Hepatic stellate cell (primary cell): ENCODE measurements around the gene ARID3A.
A peak's percentile ranks its signal among the peaks of the same experiment; 100 is the strongest.

ENCODE experiments used
- DNase-seq: peaks from one replicate; pipeline ENCODE4 v3.0.0; 2011; ENCODE audit warnings: low spot score

The ARID3A gene

DNA sequence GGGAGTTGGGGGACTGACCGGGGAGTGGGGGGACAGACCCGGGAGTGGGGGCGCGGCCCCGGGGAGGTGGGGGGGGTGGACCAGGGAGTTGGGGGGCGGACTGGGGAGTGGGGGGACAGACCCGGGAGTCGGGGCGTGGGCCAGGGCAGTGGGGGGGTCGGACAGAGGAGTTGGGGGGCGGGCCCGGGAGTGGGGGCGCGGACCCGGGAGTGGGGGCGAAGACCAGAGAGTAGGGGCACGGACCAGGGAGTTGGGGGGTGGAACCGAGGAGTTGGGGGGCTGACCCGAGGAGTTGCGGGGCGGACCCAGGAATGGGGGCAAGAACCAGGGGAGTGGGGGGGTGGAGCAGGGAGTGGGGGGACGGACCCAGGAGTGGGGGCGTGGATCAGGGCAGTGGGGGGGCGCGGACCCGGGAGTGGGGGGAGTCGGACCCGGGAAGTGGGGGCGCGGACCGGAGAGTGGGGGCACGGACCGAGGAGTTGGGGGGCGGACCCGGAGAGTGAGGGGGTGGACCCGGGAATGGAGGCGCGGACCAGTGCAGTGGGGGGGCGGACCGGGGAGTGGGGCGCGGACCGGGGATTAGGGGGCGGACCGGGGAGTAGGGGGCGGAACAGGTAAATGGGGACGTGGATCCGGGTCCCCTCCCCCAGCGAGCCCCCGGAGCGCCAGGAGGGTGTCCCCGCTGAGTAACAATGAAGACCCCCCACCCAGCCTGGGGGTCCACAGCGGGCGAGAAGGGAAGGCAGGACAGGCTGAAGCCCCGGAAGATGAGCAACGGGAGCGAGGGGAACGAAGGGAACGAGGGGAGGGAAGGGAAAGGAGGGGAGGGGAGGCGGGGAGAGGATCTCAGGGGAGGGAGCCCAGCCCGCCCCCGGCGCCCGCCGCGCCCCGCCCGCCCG lies 13.4 kb upstream of the ARID3A start:
- DNase-seq = no peak

DNA sequence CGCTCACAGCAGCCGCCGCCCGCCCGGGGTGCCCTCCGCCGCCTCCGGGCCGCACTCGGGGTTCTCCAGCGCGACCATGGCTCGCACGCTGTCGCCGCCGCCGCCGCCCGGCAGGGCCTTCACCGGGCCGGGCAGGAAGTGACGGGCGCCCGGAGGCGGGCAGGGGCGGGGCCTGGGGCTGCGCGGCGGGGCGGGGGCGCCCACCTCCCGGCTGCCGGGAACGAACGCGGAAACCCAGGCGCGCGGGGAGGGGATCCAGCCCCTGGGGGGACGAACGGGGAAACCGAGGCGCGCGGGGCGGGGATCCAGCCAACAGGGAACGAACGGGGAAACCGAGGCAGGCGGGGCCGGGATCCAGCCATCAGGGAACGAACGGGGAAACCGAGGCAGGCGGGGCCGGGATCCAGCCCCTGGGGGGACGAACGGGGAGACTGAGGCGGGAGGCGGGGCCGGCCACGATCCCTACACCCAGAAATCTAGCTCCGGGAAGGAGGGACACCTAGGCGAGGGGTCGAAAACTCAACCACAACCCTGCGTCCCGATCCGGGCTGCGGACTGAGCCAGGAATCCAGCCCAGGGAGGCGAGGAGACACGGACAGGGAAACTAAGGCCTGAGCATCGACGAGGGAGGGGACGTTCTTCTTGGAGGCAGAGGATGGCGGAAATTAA lies 12.6 kb upstream of the ARID3A start, which contains the start of gene R3HDM4:
R3HDM4 (minus strand) TSS at position 140 of the 669 bp plus-strand sequence; CDS start at position 78, 62 bp downstream.
- DNase-seq = peak; percentile 95

DNA sequence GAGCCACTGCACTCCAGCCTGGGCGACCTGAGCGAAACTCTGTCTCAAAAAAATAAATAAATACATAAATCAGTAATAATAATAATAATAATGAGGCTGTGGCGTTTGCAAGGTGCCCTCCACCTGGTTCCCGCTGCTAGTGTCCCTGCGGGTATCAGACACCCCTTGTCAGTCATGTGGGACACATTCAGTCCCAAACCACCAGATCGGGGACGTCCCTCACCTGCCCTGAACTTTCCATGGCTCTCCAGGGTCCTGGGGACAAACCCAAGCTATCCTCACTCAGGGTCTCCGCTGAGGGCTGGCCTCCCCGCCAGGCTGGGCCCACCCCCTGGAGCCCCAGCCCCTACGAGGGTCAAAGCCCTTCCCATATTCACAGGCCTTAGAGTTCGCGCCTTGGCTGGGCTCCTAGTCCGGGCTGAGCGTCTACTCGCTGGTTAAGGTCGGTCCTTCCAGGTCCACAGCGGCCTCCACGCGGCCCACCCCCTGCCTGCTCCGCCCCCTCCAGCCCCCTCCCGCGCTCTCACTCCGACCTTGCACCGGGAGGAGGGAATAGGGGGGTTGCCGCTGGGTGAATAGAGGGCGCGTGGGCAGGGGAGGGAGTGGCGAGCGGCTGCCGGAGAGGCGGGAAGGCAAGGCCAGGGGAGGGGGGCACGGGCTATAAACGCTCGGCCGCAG lies 9.1 kb upstream of the ARID3A start:
- DNase-seq = no peak

GRCh38 chr19:917323-918151 lies 8.3 kb upstream of the ARID3A start, which contains the start of gene KISS1R:
Gene KISS1R (plus strand): TSS chr19:917333. CDS start chr19:917503, 170 bp downstream.
- peak; percentile 44 for DNase-seq

DNA sequence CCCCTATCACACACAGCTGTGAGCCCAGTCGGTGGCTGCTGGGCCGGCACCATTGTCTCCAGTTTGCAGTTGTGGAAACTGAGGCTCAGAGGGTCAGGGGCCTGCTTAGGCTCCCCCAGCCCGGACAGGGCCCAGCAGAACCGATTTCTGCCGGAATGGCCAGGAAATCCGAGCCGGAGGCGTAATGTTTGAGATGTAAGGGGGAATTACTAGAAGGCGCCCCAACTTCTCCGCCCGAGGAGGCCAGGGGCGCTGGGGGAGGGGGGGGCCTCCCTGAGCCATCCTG lies 7.7 kb upstream of the ARID3A start:
- DNase-seq = no peak

- DNase-seq = no peak
These were observed 7.2 kb upstream of the ARID3A start for GRCh38 chr19:918481-919198.

GRCh38 chr19:919199-920050 lies 6.4 kb upstream of the ARID3A start:
- no peak for DNase-seq

- no peak for DNase-seq
These were observed 5.6 kb upstream of the ARID3A start for GRCh38 chr19:920051-920864.

DNA sequence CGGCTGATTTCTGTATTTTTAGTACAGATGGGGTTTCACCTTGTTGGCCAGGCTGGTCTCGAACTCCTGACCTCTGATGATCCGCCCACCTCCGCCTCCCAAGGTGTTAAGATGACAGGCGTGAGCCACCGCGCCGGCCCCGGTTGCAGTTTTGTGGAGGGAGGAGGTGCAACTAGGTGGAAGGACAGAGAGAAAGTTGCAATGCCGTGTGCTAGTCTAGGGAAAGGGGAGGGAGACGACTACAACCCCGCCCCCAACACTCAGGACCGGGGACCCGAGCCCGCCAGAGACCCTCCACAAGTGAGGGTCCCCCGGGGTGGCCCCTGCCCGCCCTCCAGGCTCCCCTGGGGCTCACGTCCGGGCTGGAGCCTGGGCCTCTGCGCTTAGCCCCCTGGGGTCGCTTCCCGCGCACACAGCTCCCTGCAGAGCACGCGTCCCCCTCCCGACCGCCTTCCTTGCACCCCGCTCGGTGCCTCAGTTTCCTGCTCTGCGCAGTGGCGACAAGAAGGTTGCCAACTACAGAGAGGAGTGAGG lies 1.2 kb upstream of the ARID3A start:
- no peak for DNase-seq

DNA sequence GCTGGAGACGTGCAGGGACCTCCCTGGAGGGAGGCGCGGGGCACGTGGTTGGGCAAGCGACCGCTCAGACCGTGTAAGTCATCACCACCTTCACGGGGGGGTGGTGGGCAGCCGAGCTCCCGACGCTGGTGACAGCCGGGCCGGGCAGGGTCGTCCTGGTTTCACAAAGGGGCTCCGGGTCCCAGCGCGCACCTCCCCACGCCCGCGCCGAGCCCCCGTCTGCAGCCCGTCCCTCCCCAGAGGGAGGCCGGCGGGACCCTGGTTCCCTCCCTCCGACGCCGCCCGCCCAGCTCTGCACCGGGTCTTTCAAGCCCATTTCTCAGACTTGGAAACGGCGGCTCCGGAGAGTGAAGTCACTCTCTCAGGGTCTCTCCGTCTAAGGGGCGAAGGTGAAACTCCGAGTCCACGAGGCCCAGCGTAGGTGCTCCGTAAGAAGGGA lies 729 bp upstream of the ARID3A start:
- DNase-seq = peak; percentile 86

DNA sequence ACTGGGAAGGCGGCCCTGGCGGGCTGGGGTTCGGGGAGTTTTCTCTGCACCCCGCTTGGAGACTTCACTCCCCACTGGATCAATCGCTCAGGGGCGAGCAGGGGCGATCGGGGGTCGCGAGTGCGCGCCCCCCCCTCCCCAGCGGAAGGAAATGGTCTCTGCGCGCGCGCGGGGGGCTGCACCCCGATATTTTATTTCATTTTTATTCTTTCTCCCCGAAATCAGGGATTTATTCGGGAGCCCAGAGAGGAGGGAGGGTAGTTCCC lies 421 bp downstream of the ARID3A start:
- DNase-seq = no peak

DNA sequence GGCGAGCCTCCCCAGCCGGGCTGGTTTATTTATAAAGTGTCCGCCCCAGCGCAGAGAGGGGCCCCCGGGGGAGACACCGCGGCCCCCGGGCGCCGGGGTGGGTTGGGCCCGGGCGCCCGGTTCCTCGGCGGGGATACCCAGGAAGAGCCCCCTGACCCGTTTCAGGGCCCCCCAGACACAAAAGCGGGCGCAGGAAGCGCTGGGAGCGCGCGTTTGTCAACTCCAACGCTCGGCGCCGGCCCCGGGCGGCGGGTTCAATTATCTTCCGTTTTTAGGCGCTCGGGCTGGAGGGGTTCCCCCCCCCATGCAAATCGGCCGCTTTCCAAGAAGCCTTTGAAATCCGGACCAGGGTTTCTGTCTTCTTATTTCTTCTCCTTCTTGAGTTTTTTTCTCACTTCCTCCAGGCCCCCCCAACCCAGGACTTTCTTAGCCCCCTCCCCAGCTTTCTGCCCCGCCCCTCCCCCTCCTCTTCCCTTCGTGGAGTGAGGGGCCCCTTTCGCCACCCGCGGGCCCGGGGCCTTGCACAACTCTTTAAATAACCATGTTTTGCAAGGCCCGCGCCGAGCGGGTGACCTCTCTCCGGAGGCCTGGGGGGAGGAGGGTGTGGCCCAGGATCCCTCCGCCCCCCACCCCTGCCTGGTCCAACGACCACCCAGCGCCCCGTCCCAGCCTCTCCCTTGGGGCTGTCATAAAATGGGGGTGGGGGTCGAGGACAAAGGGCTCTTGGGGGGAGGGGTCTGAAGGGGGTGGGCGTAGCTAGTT lies 935 bp downstream of the ARID3A start:
- DNase-seq = peak; percentile 73

DNA sequence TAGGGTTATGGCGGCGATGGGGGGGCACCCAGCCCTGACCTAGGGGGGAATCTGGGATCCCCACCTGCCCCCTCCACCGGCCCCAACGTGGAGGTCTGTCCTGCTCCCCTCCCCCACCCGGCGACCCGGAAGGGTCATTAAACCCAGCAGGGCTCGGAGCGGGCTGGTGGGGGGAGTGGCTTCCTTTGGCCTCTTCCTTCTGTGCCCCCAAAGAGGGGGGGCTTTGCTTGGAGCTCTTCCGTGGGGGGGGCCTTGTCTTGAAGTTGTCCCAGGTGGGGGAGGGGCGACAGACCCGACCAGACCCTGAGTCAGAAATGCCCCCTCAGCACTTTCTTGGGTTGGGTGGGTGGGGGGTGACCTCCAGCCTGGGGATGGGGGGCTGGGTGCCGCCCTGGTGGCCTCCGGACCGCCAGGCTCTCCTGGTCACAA lies 1.5 kb downstream of the ARID3A start:
- peak; percentile 43 for DNase-seq

GRCh38 chr19:927780-928401 lies 2.1 kb downstream of the ARID3A start:
- DNase-seq = no peak

GRCh38 chr19:928471-929202 lies 2.8 kb downstream of the ARID3A start:
- DNase-seq = peak; percentile 51

GRCh38 chr19:929203-929890 lies 3.5 kb downstream of the ARID3A start:
- no peak for DNase-seq

- no peak for DNase-seq
These were observed 4.0 kb downstream of the ARID3A start for GRCh38 chr19:929891-930258.
